ENCODE results near the gene AP3S2. TPM values are rescaled to one million over a fixed set of nuclear protein-coding genes. Genes with fewer than 3 reads are reported as not detected.

Gene AP3S2
- total and polyA plus RNA-seq, 2 of the 8 experiments (the other 6 are each of a cell fraction or from before 2014, with no cell fraction given), result 19.2 to 45.4 TPM

DNA sequence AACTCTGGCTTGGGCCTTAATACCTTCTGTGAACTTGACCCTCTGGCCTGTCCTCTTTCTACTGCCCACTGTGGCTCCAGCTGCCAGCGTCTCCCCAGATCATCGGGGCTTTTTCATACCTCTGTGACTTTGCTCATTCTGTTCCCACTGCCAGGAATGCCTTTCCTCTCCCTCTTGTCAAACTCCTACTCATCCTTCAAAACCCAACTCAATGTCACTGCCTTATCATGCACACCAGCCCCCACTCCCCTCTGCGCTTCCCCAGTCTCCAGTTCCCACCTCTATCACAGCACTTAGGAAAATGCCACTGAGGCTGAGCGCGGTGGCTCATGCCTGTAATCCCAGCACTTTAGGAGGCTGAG lies 84.0 kb downstream of the AP3S2 start (continued):
- TF ChIP-seq GTF2F1 (IDR thresholded peaks at IDR 0.05; ENCODE audit: borderline replicate concordance, low read depth, low read length) (no peak), SRF (IDR thresholded peaks at IDR 0.05; ENCODE audit: low read depth, low read length) (no peak)
